B cell (primary cell): ENCODE measurements around the gene SLC29A4.

ENCODE experiments used
- CTCF ChIP-seq: fragments of 200-600 bp; IDR thresholded peaks from one replicate; pipeline ENCODE4 v1.8.0; 2022; ENCODE audit warnings: antibody characterized with exemption, mild to moderate bottlenecking
- EZH2 ChIP-seq: IDR thresholded peaks from 2 replicates; pipeline ENCODE4 v1.6.1; 2012; ENCODE audit warnings: borderline replicate concordance, low read depth, mild to moderate bottlenecking, moderate library complexity, low read length; ENCODE audit not compliant: insufficient read depth, poor library complexity, severe bottlenecking

GRCh38 chr7:5287802-5288201, 5.1 kb downstream of the SLC29A4 start:
- TF ChIP-seq CTCF (no peak), EZH2 (no peak)
